Right lung (tissue), 5 donors: Measurements from ENCODE around the gene MCU. TPM values are rescaled to one million over a fixed set of nuclear protein-coding genes. Genes with fewer than 3 reads are reported as not detected.
"Not testable (repeated sequence)": the region's sequence is repeated elsewhere in the genome, so short reads cannot be mapped to it uniquely, and the experiment has no call there.

Source experiments
- DNase-seq, 2 donors: peaks; one replicate each; pipeline ENCODE4 v3.0.0-alpha.2; 2013
- polyA plus RNA-seq, 5 donors: library from polyadenylated mRNA; unstranded; fragments of 120-200 nt; gene quantifications; one replicate each; pipeline versions ENCODE4 v1.2.1 to v1.2.3, GENCODE V29; 2013; ENCODE audit warnings: inconsistent platforms in 1 of 5, low replicate concordance in 1 of 5; ENCODE audit not compliant: insufficient read length in 5 of 5, insufficient read depth in 1 of 5

Gene MCU
- polyA plus RNA-seq, 5 donors = 30.6 to 50.6 (median 45.1) TPM

GRCh38 chr10:72895236-72895850, 203.4 kb downstream of the MCU start:
- DNase-seq = no peak

- DNase-seq = no peak
These were observed 206.7 kb downstream of the MCU start for GRCh38 chr10:72898616-72899015.

- no peak for DNase-seq
These were observed 207.6 kb downstream of the MCU start for GRCh38 chr10:72899545-72899944.

GRCh38 chr10:72903941-72904446, 212.1 kb downstream of the MCU start:
- not testable (repeated sequence) for DNase-seq

GRCh38 chr10:72904806-72905205, 212.9 kb downstream of the MCU start:
- DNase-seq = no peak

GRCh38 chr10:72906446-72906845, 214.5 kb downstream of the MCU start:
- DNase-seq = no peak

GRCh38 chr10:72910705-72911104, 218.8 kb downstream of the MCU start:
- DNase-seq = no peak

- DNase-seq = no peak
These were observed 219.8 kb downstream of the MCU start for GRCh38 chr10:72911758-72912157.

GRCh38 chr10:72912736-72913135, 220.8 kb downstream of the MCU start:
- no peak for DNase-seq

GRCh38 chr10:72913287-72913686, 221.3 kb downstream of the MCU start:
- DNase-seq = no peak

GRCh38 chr10:72917201-72917600, 225.3 kb downstream of the MCU start:
- not testable (repeated sequence) for DNase-seq

GRCh38 chr10:72917803-72918332, 225.9 kb downstream of the MCU start:
- DNase-seq = not testable (repeated sequence)

GRCh38 chr10:72918352-72918751, 226.4 kb downstream of the MCU start:
- DNase-seq = no peak

GRCh38 chr10:72921147-72921683, 229.3 kb downstream of the MCU start:
- not testable (repeated sequence) for DNase-seq

GRCh38 chr10:72924351-72924750, 232.4 kb downstream of the MCU start:
- DNase-seq = no peak

GRCh38 chr10:72925951-72926465, 234.1 kb downstream of the MCU start:
- DNase-seq = no peak

- no peak for DNase-seq
These were observed 235.5 kb downstream of the MCU start for GRCh38 chr10:72927485-72927884.

- no peak for DNase-seq
These were observed 236.9 kb downstream of the MCU start for GRCh38 chr10:72928798-72929197.

GRCh38 chr10:72930276-72930675, 238.3 kb downstream of the MCU start:
- DNase-seq = no peak

- DNase-seq = no peak
These were observed 240.5 kb downstream of the MCU start for GRCh38 chr10:72932259-72933015.

GRCh38 chr10:72935361-72935760, 243.4 kb downstream of the MCU start:
- DNase-seq = no peak
